GM12878 (cell line): ENCODE results near the gene NSMCE4A. TPM values are rescaled to one million over a fixed set of nuclear protein-coding genes. Genes with fewer than 3 reads are reported as not detected.

Source experiments
- ATAC-seq: fragments of 200-7000 bp; cut with Tn5 transposase; 3 replicates; pipeline ENCODE4 v1.9.1; 2020; ENCODE audit warnings: mild to moderate bottlenecking, moderate library complexity
- BruUV-seq: library from RNA; stranded (reverse); fragments of 400-500 nt; replicated peaks from 2 replicates; lab custom pipeline; 2021; lab: Mats Ljungman, UMichigan
- CTCF ChIA-PET: fragments of 300-600 bp; sonication (Branson Sonifier 250); formaldehyde crosslinking; extraction: SDS; loops from one replicate; lab custom pipeline; 2021; ENCODE audit warnings: inconsistent platforms; lab: Yijun Ruan, JAX
- POLR2A ChIA-PET: fragments of 350-600 bp; formaldehyde crosslinking; extraction: SDS; loops from one replicate; lab custom pipeline; 2021; ENCODE audit warnings: inconsistent platforms; lab: Charles Lee
- RAD21 ChIA-PET: fragments of 300-600 bp; sonication (Branson Sonifier 250); formaldehyde crosslinking; loops from one replicate; lab custom pipeline; 2023; ENCODE audit warnings: antibody characterized with exemption; ENCODE audit not compliant: unreplicated experiment; lab: Charles Lee
- SMC1A ChIA-PET: fragments of 300-600 bp; sonication (Branson Sonifier 250); formaldehyde crosslinking; loops from one replicate; lab custom pipeline; 2023; ENCODE audit not compliant: unreplicated experiment, uncharacterized antibody; lab: Charles Lee
- DNase-seq: peaks from one replicate; pipeline ENCODE4 v3.0.0-alpha.2; 2011; ENCODE audit warnings: low read depth, low spot score
- FAIRE-seq: peaks from 3 replicates; lab custom pipeline; 2011; peaks lifted over from hg19 to GRCh38; lab: Jason Lieb, UNC
- H2AFZ ChIP-seq: 2 replicates; pipeline ENCODE4 v1.6.0; 2011; ENCODE audit warnings: low read depth, low read length, control low read depth; ENCODE audit not compliant: control insufficient read depth
- H3K27ac ChIP-seq: 2 replicates; pipeline ENCODE4 v1.5.1; 2011; ENCODE audit warnings: control low read depth; ENCODE audit not compliant: control insufficient read depth, insufficient read depth
- H3K27me3 ChIP-seq, 2 experiments: replicated peaks in 1 of 2; 2 replicates each; pipeline versions ENCODE4 v1.6.0 to v1.6.1; 2011; ENCODE audit warnings: low read length in 1 of 2; ENCODE audit not compliant: control insufficient read depth in 2 of 2, insufficient read depth in 2 of 2
- H3K36me3 ChIP-seq, 2 experiments: 2 replicates each; pipeline ENCODE4 v1.5.1; 2011; ENCODE audit warnings: low read length in 1 of 2; ENCODE audit not compliant: control insufficient read depth in 2 of 2, insufficient read depth in 2 of 2
- H3K4me1 ChIP-seq: 2 replicates; pipeline ENCODE4 v1.6.1; 2011; ENCODE audit warnings: mild to moderate bottlenecking, low read length, moderate library complexity, mixed read lengths; ENCODE audit not compliant: control insufficient read depth, insufficient read depth
- H3K4me2 ChIP-seq: 2 replicates; pipeline ENCODE4 v1.6.0; 2011; ENCODE audit warnings: control low read depth; ENCODE audit not compliant: control insufficient read depth, insufficient read depth
- H3K4me3 ChIP-seq: fragments of 200-600 bp; sonication (generic); 2 replicates; pipeline ENCODE4 v1.5.1; 2016
- H3K79me2 ChIP-seq: 2 replicates; pipeline ENCODE4 v1.6.0; 2011; ENCODE audit warnings: low read length; ENCODE audit not compliant: control insufficient read depth, insufficient read depth
- H3K9ac ChIP-seq: 2 replicates; pipeline ENCODE4 v1.8.0; 2011; ENCODE audit warnings: low read length, control low read depth, mixed read lengths; ENCODE audit not compliant: control insufficient read depth, insufficient read depth
- H3K9me3 ChIP-seq: replicated peaks from 3 replicates; pipeline ENCODE4 v1.5.1; 2011; ENCODE audit warnings: mild to moderate bottlenecking, low read length; ENCODE audit not compliant: control insufficient read depth, insufficient read depth
- H4K20me1 ChIP-seq: 2 replicates; pipeline ENCODE4 v1.6.0; 2011; ENCODE audit not compliant: control insufficient read depth, insufficient read depth
- WGBS: methylation state at CpG from one replicate; pipeline ENCODE4 v1.1.6; 2016; ENCODE audit warnings: low lambda C conversion rate; ENCODE audit not compliant: insufficient replicate concordance, insufficient coverage; ENCODE audit errors: missing lambda C conversion rate; 5-methylcytosine and 5-hydroxymethylcytosine counted together
- in situ Hi-C: fragments of 300-500 bp; cut with MboI; formaldehyde crosslinking; loops from 9 replicates; pipeline ENCODE4 v1.14.3; 2018; ENCODE audit warnings: mixed read lengths
- intact Hi-C: fragments of 100-400 bp; cut with micrococcal nuclease; formaldehyde crosslinking; loops from one replicate; pipeline ENCODE4 v1.14.2; 2022; ENCODE audit not compliant: unreplicated experiment
- polyA plus RNA-seq, 11 experiments: library from polyadenylated mRNA; depleted of rRNA in 4 of 11; unstranded in 6 of 11; stranded (reverse) in 5 of 11; fragments of >200 nt; fragmentation: Nextera tagmentation in 4 of 11; fragmentation: Illumina TruSeq in 1 of 11; extraction: Ambion mirVana in 4 of 11; extraction: Trizol in 1 of 11; gene quantifications; 1 replicate in 1 of 11; 2 replicates in 10 of 11; pipeline versions ENCODE4 v1.2.1 to v1.2.3, GENCODE V29; 2011 to 2016; ENCODE audit warnings: inconsistent platforms in 2 of 11, missing spikeins in 2 of 11, low read depth in 1 of 11
- total RNA-seq, 4 experiments: library from RNA; depleted of rRNA in 3 of 4; stranded (reverse); fragments of >200 nt in 3 of 4; fragmentation: Illumina TruSeq in 1 of 4; extraction: Trizol in 1 of 4; gene quantifications; 2 replicates each; pipeline versions ENCODE4 v1.2.1 to v1.2.3, GENCODE V29; 2013 to 2021
- TF ChIP-seq, protein P1 (sequence below): IDR thresholded peaks from 2 replicates; pipeline ENCODE4 v1.6.1; 2012; ENCODE audit warnings: low read length, inconsistent platforms
- TF ChIP-seq, protein P2 (sequence below): fragments of 450-650 bp; IDR thresholded peaks from 2 replicates; pipeline ENCODE4 v1.6.1; 2016; ENCODE audit warnings: mild to moderate bottlenecking

The NSMCE4A gene
- total and polyA plus RNA-seq, 10 of the 15 experiments (the other 5 are each of a cell fraction or from before 2014, with no cell fraction given), result 14.2 to 105 (median 76.1) TPM

DNA sequence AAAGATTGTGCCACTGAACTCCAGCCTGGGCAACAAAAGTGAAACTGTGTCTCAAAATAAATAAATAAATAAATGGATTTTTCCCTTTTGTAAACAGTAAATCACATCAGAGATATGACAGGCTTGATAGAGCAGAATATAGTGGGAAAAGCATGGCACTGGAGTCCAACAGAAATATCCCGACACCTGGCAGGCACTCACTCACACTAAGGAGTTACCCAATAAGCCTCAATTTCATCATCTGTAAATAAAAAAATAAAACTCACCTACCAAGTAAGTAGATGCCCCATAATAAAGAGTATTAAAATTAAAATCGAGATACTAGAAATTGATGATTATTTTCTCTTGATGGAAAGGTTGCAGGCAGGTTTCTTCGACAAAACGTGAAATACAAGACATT, 48.9 kb downstream of the NSMCE4A start:
- in situ Hi-C loops, result no loop called here
- TF ChIP-seq, protein P1, sequence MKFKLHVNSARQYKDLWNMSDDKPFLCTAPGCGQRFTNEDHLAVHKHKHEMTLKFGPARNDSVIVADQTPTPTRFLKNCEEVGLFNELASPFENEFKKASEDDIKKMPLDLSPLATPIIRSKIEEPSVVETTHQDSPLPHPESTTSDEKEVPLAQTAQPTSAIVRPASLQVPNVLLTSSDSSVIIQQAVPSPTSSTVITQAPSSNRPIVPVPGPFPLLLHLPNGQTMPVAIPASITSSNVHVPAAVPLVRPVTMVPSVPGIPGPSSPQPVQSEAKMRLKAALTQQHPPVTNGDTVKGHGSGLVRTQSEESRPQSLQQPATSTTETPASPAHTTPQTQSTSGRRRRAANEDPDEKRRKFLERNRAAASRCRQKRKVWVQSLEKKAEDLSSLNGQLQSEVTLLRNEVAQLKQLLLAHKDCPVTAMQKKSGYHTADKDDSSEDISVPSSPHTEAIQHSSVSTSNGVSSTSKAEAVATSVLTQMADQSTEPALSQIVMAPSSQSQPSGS, result no peak
- TF ChIP-seq, protein P2, sequence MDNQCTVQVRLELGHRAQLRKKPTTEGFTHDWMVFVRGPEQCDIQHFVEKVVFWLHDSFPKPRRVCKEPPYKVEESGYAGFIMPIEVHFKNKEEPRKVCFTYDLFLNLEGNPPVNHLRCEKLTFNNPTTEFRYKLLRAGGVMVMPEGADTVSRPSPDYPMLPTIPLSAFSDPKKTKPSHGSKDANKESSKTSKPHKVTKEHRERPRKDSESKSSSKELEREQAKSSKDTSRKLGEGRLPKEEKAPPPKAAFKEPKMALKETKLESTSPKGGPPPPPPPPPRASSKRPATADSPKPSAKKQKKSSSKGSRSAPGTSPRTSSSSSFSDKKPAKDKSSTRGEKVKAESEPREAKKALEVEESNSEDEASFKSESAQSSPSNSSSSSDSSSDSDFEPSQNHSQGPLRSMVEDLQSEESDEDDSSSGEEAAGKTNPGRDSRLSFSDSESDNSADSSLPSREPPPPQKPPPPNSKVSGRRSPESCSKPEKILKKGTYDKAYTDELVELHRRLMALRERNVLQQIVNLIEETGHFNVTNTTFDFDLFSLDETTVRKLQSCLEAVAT, result 0 out of 2 replicates have a peak, but pooled peaks have one; percentile 73
- TF ChIP-seq, all 136 proteins: peak for 1
- POLR2A ChIA-PET, result interaction anchor here (0.6 kb wide), 1 partner anchor 22 kb away, joined by 5 read pairs; no protein-coding TSS in a partner anchor
- no peak for FAIRE-seq
- H3K36me3 ChIP-seq, result peaks cover 0 to 3% of the 10 kb centered on the region in 2 experiments; a peak in 1 of 4 replicates
- ATAC-seq, result no peak
- H3K4me1 ChIP-seq, result no peaks in the 10 kb centered on the region
- 0 out of 2 replicates have a peak overlapping the region, but pooled peaks have one; percentile 77 for H3K4me3 ChIP-seq
- DNase-seq, result no peak
- BruUV-seq, result TSS peak; percentile 64
- no peak overlapping the region for H3K9ac ChIP-seq
- 72% methylated on average over 4 of the region's 4 CpGs for WGBS
- peaks cover 27% of the 10 kb centered on the region for H3K79me2 ChIP-seq
- intact Hi-C loops, result no loop called here
- RAD21 ChIA-PET, result no interaction called here
- H3K27me3 ChIP-seq, result no peaks in the 10 kb centered on the region
- CTCF ChIA-PET, result no interaction called here
- peak overlapping the region; percentile 91; the same call in 1 of the 2 replicates for H2AFZ ChIP-seq
- H3K4me2 ChIP-seq, result peak overlapping the region; percentile 90
- SMC1A ChIA-PET, result no interaction called here
- H3K9me3 ChIP-seq, result no peaks in the 10 kb centered on the region
- no peak overlapping the region for H3K27ac ChIP-seq
- H4K20me1 ChIP-seq, result no peaks in the 10 kb centered on the region
